AG09309 (cell line): ENCODE results near the gene MAD1L1.

Experiments
- DNase-seq: peaks from one replicate; pipeline ENCODE4 v3.0.0-alpha.2; 2010; ENCODE audit warnings: low read depth
- H3K4me3 ChIP-seq: 2 replicates; pipeline ENCODE4 v1.5.1; 2011; ENCODE audit warnings: mild to moderate bottlenecking, low read depth, low read length, moderate library complexity; ENCODE audit not compliant: control insufficient read depth
- CTCF ChIP-seq: IDR thresholded peaks from 2 replicates; pipeline ENCODE4 v1.5.1; 2011; ENCODE audit warnings: mild to moderate bottlenecking, low read depth, low read length, inconsistent platforms; ENCODE audit not compliant: insufficient read depth, control insufficient read depth; ENCODE audit errors: missing control alignments

Gene MAD1L1

GRCh38 chr7:2004841-2005725, 227.7 kb downstream of the MAD1L1 start:
- DNase-seq: no peak
- no peak overlapping the region for H3K4me3 ChIP-seq
- no peak for TF ChIP-seq CTCF

- TF ChIP-seq CTCF: no peak
- H3K4me3 ChIP-seq: no peak overlapping the region
- no peak for DNase-seq
Measured at GRCh38 chr7:2003931-2004812, 228.6 kb downstream of the MAD1L1 start.

- TF ChIP-seq CTCF: no peak
Measured at GRCh38 chr7:2003451-2003930, 229.3 kb downstream of the MAD1L1 start.

GRCh38 chr7:2002561-2003450, 229.9 kb downstream of the MAD1L1 start:
- no peak for DNase-seq
- no peak for TF ChIP-seq CTCF
- H3K4me3 ChIP-seq: no peak overlapping the region

More at GRCh38 chr7:2003451-2003930, 229.3 kb downstream of the MAD1L1 start:
- H3K4me3 ChIP-seq: no peak overlapping the region
- DNase-seq: no peak

- TF ChIP-seq CTCF: no peak
- DNase-seq: no peak
- H3K4me3 ChIP-seq: no peak overlapping the region
Measured at GRCh38 chr7:2001601-2002442, 230.9 kb downstream of the MAD1L1 start.
